HuH-7.5 (cell line): ENCODE results near the gene BTN2A1.

Experiments
- DNase-seq: peaks from one replicate; pipeline ENCODE4 v3.0.0; 2011; ENCODE audit warnings: low spot score

Gene BTN2A1

GRCh38 chr6:26468829-26469228, 11.1 kb downstream of the BTN2A1 start:
- DNase-seq, result no peak

GRCh38 chr6:26470643-26471042, 12.9 kb downstream of the BTN2A1 start:
- DNase-seq, result no peak

- DNase-seq, result no peak
Observed at GRCh38 chr6:26471970-26472369, 14.2 kb downstream of the BTN2A1 start.

GRCh38 chr6:26472549-26473290, 15.0 kb downstream of the BTN2A1 start:
- no peak for DNase-seq

GRCh38 chr6:26473429-26473757, 15.6 kb downstream of the BTN2A1 start:
- no peak for DNase-seq

GRCh38 chr6:26473758-26474438, 16.1 kb downstream of the BTN2A1 start:
- no peak for DNase-seq

- no peak for DNase-seq
Observed at GRCh38 chr6:26474439-26474881, 16.7 kb downstream of the BTN2A1 start.

- no peak for DNase-seq
Observed at GRCh38 chr6:26475823-26476729, 18.3 kb downstream of the BTN2A1 start.

- no peak for DNase-seq
Observed at GRCh38 chr6:26476896-26477295, 19.1 kb downstream of the BTN2A1 start.

GRCh38 chr6:26477426-26477825, 19.7 kb downstream of the BTN2A1 start:
- no peak for DNase-seq

GRCh38 chr6:26478100-26478984, 20.6 kb downstream of the BTN2A1 start:
- DNase-seq, result no peak

GRCh38 chr6:26478985-26479278, 21.2 kb downstream of the BTN2A1 start:
- DNase-seq, result no peak

GRCh38 chr6:26482338-26482737, 24.6 kb downstream of the BTN2A1 start:
- no peak for DNase-seq

- DNase-seq, result no peak
Observed at GRCh38 chr6:26483727-26484126, 26.0 kb downstream of the BTN2A1 start.

GRCh38 chr6:26484161-26484560, 26.4 kb downstream of the BTN2A1 start:
- DNase-seq, result no peak

- DNase-seq, result no peak
Observed at GRCh38 chr6:26485112-26485780, 27.5 kb downstream of the BTN2A1 start.

GRCh38 chr6:26486358-26486757, 28.6 kb downstream of the BTN2A1 start:
- no peak for DNase-seq

- DNase-seq, result no peak
Observed at GRCh38 chr6:26487466-26487865, 29.7 kb downstream of the BTN2A1 start.

GRCh38 chr6:26489996-26490964, 32.5 kb downstream of the BTN2A1 start:
- DNase-seq, result no peak

- DNase-seq, result no peak
Observed at GRCh38 chr6:26491604-26492003, 33.8 kb downstream of the BTN2A1 start.
